Measurements from ENCODE around the gene SYT8. TPM values are rescaled to one million over a fixed set of nuclear protein-coding genes. Genes with fewer than 3 reads are reported as not detected.

SYT8 gene
- polyA plus RNA-seq, 3 donors: 0.39 to 0.56 TPM; not detected in 1

DNA sequence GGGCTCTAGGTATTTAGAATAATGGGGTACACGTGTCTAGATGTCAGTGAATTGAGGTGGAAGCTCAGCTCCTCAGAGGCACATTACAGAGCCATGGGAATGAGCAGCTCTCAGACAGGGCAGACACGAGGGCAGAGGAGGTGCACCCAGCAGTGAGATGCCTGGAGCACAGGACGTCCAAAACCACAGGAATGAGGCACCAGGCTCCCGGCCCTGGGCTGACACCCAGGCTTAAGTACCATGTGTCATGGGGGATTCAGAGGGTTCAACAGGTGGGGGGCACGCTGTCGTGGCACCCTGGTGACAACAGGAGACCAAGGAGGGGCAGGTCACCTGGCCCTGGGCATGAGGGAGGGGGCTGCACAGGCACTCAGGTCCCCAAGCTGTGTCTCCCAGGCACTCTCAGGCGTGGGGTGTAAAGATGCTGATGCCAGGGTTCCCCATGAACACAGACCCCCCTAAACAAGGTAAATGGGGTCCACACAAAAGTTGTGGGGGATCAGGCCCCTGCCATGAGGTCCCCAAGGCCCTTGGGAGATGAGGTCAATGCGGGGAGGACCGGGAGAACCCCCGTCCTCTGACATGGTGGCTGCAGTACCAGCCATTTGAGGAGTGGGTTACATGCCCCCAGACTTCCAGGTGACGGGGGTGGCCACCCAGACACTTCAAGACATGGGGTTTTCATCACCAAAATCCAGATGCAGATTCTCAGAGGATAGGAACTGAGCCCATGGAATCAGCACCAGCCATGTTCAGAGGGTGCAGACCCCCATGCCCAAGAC lies 5.6 kb upstream of the SYT8 start:
- no peak for DNase-seq (ENCODE audit: extremely low read depth in 1 of 11, low read depth in 9 of 11, low spot score in 4 of 11)

DNA sequence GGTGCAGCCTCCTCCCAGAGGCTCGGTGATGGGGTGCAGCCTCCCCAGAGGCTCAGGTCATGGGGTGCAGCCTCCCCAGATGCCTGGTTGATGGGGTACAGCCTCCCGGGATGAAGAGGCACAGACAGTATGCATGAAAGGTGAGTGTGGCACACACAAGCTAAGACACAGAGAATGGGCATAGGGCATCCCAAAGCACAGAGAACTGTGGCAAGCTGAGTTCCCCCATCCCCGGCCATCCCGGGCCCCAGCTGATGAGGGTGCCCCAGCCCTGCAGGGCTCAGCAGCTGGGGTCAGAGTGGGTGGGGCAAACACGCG lies 4.8 kb upstream of the SYT8 start:
- no peak for DNase-seq (ENCODE audit: extremely low read depth in 1 of 11, low read depth in 9 of 11, low spot score in 4 of 11)

DNA sequence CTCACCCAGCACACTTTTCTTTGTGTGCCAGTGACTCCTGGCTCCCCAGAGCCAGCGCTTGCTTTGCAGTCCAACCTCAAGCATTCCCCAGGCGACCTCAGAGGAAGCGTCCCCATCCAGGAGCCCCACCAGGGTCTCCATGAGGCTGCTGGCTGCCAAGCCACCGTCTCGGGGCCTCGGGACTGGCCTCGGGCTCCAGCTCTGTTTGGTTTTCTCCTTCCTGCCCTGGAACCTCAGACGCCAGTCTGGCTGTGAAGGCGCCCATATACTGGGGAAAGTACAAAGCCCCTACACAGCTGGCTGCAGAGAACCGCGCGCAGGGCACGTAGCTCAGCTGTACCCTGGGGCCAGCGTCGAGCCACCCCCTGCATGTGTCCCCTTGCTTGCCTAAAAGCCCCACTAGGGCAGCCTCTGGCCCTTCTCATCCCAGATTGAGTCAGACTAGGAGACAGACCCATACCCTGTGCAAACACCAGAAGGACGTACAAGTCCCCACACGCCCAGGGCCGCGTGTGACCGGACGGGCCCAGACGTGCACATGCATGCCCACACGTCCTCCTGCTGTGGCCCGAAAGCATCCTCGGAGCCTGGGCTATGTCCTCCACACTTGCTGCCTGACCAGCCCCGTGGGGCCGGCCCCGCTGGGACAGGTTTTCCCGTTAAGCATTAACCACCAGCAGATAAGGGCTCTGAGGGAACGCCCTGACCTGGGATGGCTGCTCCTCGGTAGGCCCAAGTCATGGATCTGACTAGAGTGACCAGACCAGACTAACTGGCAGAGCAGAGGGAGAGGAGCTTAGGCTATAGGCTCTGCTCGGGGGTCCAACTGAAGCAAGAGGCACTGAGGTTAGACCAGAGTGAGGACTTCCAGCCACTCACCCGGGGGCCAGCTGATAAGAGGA lies 4.2 kb upstream of the SYT8 start:
- DNase-seq (ENCODE audit: extremely low read depth in 1 of 11, low read depth in 9 of 11, low spot score in 4 of 11): no peak

DNA sequence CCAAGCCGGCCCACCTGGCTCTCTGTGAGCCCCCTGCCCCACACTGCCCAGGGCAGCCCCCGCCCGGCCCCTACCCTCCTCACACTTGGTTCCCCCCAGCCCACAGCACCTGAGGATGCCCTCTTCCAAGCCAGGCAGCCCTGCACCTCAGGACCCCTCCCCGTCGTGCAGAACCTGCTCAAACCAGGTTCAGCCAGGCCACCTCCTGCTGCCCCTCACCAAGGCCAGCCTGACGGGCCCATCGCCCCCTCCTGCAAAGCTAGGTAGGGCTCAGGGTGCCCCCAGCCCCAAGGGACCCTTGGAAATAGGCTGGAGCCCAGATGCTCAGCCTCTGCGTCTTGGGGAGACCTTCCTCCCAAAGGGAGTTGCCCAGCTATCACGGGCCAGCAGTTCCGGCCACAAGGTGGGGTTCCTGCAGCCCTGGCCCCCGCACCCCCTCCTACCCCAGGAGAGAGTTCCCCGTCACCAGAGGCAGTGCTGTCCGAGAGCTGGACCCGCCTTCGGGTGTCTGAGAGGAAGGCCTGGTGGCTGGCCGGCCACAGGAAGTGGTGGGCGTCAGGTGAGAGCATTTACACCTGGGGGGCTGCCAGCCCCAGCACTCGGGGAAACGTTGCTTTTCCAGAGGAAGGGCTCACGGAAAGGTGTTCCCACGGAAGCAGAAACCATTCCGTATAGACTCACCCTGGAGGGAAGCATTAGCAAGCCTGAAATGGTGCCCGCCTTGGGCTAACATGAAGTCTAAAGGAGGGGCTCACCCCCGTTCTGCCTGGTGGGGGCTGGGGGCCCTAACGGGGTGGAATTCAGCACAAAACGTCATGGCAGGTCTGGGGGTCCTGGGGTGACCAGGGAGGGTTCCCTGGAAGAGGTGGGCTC lies 3.2 kb upstream of the SYT8 start:
- DNase-seq (ENCODE audit: extremely low read depth in 1 of 11, low read depth in 9 of 11, low spot score in 4 of 11): no peak

DNA sequence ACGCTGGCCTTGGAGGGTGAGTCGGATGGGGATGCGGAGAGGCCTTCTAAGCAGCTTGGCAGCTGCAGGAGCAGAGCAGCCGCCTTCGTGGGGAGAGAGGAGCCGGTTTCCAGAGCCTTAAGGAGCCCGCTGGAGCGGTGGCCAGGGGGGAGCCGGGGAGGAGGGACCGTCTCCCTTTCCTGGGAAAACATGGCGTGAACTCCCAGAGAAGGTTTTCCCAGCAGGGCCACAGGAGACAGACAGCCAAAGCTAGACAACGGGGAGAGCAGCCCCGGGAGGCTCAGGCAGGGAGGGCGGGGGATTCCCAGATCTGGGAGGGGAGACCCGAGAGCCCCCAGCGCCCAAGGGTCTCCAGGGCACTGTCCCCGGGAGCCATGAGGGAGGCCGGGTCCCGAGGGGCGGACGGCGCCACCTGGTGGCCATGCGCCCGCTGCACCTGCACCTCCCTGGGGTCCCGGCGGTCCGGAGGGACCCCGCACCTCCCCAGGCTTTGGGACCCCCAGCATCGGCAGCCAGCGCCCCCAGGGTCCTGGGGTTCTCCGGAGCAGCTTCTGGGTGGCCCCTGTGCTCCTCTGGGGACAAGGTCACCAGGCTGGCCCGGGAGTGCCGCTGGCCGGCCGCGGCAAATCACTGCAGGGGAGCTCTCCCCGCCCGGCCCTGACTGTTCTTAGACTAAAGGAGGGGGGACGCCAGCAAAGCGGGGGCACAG lies 2.4 kb upstream of the SYT8 start:
- DNase-seq (ENCODE audit: extremely low read depth in 1 of 11, low read depth in 9 of 11, low spot score in 4 of 11): no peak

DNA sequence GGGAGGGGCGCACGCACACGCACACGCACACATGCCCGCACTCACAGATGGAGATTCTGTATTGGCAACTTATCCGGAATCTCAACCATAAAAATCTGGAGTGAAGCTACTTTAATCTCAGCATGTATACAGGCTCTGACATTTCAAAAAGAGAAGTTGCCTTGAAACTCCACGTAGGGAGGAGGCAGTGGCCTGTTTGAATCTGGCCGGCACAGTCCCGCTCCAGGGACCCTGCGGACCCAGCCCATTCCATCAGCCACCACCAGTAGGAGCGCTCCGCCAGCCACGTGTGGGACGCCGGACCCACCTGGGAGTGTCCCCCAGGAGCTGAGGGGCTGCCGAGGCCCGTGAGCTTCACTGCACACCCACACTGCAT lies 1.9 kb upstream of the SYT8 start:
- no peak for DNase-seq (ENCODE audit: extremely low read depth in 1 of 11, low read depth in 9 of 11, low spot score in 4 of 11)

DNA sequence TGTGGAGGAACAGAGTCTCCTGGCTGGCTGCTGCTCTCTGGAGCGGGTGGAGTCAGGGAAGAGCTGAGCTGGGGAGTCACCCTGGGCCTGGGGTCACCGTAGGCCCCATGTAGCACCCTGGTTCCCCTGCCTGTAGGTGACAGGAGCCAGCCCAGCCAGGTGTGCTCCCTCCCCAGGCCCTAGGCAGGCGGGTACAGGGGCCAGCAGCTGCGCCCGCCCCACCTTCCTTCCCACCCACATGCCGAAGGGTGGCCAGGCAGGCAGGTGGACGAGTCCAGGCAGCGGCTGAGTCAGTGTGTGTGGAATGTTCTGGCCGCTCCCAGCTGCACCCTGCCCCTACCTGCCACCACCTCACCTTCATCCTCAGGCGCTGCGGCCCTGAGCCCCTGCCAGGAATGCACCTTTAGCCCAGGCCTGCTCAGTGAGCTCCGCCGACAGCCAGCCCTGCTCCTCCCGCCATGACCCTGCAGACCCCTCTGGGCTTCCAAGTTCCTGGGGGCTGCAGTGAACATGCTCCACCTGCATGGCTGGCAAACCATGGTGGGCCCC lies 654 bp upstream of the SYT8 start:
- DNase-seq (ENCODE audit: extremely low read depth in 1 of 11, low read depth in 9 of 11, low spot score in 4 of 11): peak in 1 of 11 donors; percentile 24

DNA sequence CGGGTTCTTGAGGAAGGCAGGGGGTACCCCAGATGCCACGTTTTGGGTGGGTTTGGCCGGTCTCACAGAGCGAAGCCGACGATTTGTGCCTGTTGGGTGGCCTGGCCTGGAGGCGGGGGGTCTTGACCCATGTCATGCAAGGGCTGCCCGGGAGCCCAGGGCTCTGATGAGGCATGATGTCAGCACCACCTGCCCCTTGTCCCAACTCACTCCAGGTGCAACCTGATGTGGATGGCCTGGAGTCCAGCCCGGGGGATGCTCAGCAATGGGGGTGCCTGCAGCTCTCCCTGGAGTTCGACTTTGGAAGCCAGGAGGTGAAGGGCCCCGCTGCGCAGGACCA lies 851 bp downstream of the SYT8 start:
- no peak for DNase-seq (ENCODE audit: extremely low read depth in 1 of 11, low read depth in 9 of 11, low spot score in 4 of 11)

DNA sequence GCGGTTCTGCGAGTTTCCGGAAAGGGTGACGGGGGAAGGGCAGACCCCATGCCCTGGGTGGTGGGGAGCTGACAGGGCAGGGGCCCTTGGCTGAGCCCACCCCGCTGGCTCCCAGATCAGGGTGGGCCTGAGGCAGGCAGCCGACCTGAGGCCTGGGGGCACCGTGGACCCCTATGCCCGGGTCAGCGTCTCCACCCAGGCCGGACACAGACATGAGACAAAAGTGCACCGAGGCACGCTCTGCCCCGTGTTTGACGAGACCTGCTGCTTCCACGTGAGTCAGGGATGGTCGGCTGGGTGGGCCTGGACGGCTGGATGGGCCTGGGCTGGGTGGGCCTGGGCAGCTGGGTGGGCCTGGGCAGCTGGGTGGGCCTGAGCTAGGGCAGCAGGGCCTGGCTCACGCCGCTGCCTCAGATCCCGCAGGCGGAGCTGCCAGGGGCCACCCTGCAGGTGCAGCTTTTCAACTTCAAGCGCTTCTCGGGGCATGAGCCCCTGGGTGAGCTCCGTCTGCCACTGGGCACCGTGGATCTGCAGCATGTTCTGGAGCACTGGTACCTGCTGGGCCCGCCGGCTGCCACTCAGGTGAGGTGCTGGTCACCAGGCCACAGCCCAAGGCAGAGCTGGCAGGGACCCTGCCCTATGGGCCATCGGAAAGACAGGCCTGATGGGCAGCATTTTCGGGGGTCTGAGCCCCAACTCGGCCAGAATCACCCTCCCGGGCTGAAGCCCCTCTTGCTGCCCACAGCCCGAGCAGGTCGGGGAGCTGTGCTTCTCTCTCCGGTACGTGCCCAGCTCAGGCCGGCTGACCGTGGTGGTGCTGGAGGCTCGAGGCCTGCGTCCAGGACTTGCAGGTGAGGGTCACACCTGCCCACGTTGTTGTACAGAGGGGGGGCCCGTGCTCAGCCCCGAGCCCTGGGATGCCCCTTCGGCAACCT lies 1.5 kb downstream of the SYT8 start:
- DNase-seq (ENCODE audit: extremely low read depth in 1 of 11, low read depth in 9 of 11, low spot score in 4 of 11): no peak

DNA sequence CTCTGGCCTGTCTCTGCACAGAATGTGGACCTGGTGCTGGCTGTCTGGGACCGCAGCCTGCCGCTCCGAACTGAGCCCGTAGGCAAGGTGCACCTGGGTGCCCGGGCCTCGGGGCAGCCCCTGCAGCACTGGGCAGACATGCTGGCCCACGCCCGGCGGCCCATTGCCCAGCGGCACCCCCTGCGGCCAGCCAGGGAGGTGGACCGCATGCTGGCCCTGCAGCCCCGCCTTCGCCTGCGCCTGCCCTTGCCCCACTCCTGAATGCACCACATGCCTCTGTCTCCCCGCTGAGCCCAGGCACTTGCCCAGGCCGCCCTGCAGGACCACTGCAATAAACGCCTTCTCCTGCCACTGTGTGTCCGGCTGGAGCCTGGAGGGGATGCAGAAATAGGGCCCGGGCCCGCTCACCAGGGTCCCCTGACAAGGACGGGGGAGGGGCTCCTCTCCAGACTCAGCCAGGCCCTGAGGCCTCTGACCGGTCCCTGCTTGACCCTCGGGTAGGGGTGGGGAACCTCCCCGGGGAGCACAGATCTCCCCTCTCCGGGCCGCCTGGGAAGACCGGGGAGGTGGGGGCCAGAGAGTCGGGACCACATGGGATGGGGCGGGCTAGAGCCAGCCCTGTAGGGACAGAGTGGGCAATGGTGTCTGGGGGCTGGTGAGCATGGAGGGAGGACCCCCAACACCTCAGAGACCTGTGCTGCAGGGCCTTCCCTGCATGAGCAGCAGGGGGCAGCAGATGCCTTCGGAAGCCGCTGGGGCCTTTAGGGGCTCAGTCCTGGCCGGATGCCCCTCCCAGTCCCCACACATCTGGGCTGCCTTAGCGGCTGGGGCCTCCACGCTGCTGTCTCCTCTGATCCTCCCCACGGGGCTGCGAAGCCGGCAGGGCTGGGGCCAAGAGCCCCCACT lies 2.6 kb downstream of the SYT8 start:
- peak in 6 of 11 donors; percentile 66 to 77 (median 70) for DNase-seq (ENCODE audit: extremely low read depth in 1 of 11, low read depth in 9 of 11, low spot score in 4 of 11)

DNA sequence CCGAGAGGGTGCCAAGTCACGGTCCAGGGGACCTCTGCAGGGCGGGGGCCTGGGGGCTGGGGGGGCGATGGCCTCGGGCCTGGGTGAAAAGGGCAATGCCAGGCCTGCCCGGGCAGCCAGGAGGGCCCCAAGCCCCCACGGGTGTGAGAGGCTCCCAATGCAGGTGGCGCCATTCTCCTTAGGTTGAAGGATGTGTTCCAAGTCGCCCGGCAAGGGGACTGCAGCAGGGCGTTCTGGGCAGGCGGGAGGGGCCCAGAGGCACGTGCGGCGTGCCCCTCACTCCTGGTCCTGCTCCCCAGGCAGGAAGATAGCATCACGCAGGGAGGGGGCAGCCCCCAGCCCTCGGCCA lies 3.3 kb downstream of the SYT8 start:
- no peak for DNase-seq (ENCODE audit: extremely low read depth in 1 of 11, low read depth in 9 of 11, low spot score in 4 of 11)

DNA sequence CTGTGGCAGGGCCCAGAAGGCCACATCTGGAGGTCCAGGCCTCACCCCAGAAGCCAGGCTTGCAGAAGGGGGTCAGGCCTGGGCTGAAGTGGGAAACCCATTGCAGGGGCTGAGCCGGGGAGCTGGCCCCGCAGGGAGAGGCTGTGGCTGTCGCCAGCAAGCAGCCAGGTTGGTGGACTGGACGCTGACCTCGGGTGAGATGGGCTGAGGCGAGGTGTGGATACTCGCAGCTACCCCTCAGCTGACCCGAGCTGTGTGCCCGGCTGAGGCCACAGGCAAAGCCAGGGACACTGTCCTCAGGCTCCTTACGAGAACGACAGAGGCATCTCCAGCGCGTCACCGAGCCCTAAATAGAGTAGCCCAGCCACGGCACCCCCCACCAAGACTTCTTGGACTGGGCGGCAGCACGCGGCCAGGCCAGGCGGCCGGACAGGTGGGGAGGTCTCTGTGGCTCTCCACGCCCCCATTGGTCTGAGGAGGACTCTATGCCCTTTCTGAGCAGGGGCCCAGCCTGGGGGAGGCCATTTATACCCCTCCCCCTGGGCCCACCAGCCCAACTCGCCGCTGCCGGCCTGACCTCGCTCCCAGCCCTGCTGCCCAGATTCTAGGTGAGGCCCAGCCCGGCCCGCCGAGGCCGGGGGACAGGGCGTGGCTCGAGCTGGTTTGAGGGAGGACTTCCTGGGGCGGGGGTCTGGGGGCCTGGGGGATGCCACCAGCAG lies 3.8 kb downstream of the SYT8 start, which contains the start of gene TNNI2:
TNNI2 (plus strand) TSS at position 556 of the 719 bp plus-strand sequence. CDS start 716 bp downstream, outside the sequence.
- DNase-seq (ENCODE audit: extremely low read depth in 1 of 11, low read depth in 9 of 11, low spot score in 4 of 11): no peak

DNA sequence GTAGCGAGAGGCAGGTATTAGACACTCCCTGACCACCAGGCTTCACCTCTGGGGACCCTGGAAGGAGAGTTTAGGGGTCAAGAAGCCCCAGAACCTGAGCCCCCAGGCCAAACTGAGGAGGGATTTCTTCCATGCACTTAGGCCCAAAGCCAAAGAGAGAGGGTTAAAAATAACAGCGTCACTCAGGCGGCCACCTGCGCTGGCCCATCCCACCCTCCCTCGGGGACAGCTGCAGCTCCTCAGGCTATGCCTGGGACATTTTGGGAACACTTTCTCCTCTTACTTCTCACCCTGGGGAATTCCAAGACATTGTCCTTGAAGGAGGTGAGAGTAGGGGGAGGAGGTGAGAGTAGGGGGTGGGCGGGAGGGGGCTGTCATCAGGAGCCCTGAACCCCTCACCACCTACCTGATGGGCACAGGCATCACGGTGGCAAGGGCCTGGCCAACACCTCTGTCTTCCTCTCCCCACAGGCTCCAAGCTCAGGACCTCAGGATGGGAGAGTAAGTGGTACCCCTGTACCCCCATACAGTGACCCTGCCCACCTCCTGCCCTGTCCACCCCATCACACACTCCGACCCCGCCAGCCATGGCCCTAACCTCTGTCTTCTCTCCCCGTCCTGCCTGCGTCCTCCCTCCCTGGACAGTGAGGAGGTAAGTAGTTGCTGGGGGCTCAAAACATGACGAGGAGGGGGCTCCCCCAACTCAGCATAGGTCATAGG lies 4.6 kb downstream of the SYT8 start:
- DNase-seq (ENCODE audit: extremely low read depth in 1 of 11, low read depth in 9 of 11, low spot score in 4 of 11): no peak

DNA sequence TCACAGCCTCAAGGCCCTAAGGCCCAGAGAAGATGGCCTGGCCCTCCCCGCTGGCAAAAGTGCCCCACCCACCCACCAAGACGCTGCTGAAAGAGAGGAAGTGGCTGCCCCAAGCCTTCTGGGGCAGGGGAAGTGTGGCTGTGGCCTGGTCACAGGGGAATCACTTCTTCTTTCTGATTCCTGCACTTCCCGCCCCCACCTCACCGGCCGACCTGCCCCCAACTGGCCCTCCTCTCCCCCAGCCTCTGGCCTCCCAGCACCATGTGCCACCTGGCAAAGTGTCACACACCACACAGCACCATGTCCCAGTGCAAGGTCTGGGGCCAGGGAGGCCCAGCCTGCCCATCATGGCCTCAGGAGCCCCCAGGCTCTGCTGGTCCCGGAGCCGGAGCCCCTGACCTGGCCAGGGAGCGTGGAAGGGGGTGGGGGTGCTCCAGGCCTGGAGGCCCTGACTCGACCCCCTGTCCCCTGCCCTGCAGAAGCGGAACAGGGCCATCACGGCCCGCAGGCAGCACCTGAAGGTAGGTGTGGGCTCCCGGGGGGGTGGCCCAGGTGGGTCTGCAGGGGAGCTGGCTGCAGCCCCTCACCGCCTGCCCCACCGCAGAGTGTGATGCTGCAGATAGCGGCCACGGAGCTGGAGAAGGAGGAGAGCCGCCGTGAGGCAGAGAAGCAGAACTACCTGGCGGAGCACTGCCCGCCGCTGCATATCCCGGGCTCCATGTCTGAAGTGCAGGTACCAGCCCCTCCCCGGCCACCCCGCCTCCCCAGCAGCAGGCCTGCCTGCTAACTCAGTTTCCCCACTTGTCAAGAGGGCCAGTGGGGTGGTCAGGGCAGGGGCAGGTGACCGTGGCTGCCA lies 5.4 kb downstream of the SYT8 start:
- no peak for DNase-seq (ENCODE audit: extremely low read depth in 1 of 11, low read depth in 9 of 11, low spot score in 4 of 11)

Data from renal cortex interstitium (tissue), 11 donors.